GM18505 (cell line): ENCODE data around the gene TMEM50A.
"Not testable (repeated sequence)": the region's sequence is repeated elsewhere in the genome, so short reads cannot be mapped to it uniquely, and the experiment has no call there.

Experiments used
- ATAC-seq: cut with Tn5 transposase; IDR thresholded peaks from one replicate; pipeline ENCODE4 v1.9.1; 2021; ENCODE audit not compliant: unreplicated experiment
- POLR2A ChIP-seq: IDR thresholded peaks from 4 replicates; pipeline ENCODE4 v1.6.1; 2011; ENCODE audit warnings: borderline replicate concordance; ENCODE audit not compliant: insufficient read depth, insufficient read length; ENCODE audit errors: extremely low read depth

Gene TMEM50A

DNA sequence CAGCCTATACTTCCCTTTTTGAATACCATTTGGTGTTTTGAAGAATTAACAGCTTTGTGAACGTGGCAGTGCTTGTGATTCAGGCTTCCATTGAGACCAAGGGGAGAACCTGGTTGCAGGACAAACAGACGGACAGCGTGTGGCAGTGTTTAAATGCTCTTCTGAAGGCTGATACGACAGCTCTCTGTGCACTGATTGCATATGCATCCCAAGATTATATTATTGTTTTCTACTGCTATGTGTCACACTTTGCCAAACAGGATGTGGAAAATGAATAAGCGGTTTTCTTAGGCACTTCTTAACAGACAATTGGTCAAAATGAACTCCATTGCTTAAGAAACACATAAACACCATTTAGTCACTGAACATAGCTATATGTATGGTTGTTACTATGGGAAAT is 8.2 kb upstream of the TMEM50A start:
- ATAC-seq: not testable (repeated sequence)

- ATAC-seq: peak; percentile 10
Measured at GRCh38 chr1:25336922-25337354, 1.2 kb upstream of the TMEM50A start.

DNA sequence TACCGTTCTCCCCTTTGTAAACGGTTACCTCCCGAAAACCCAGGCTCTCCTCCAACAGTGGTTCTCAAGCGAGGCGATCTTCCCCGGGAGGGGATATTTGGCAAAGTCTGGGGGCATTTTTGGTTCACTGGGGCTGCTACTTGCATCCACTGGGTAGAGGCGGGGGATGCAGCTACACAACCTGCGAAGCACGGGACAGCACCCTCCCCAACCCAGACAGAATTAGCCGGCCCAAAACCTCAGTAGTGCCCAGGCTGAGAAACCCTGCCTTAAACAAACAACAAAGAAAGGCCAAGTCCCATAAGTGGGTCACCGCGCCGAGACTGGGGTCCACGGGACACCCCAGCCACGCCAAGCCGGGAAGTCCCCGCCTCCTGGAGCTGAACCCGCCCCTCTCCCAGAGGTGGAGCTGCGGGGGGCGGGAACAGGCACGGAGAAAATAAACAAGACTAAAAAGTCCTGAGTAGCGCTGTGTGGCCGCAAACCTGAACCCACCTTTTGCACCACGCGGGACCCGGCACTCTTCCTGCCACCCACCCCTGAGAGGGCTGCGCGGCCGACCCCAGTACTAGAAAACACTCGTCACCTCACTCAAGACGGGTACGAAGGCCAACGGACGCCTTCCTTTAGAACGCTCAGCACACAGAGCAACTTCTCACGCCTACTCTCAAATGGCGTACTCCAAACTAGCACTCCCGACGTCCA is 499 bp upstream of the TMEM50A start:
- TF ChIP-seq POLR2A: peak; percentile 38
- ATAC-seq: peak; percentile 37

DNA sequence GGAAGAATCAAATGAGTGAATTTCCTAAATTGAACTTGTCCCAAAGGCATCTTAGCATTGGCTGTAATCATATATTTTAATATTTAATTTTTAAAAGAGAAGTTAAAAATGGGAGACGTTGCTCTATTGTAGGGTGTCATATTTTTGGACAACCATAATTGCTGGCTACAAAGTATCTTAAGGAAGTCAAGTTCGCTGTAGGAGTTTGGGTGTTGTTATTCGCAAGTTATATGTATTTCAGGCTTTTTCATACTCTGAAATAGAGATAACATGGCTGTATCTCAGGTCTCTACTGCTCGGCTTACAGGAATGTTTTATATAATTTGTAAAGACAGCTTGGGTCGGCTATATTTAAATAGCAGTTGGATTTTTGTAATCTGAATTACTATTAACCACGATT is 852 bp downstream of the TMEM50A start:
- no peak for ATAC-seq
- no peak for TF ChIP-seq POLR2A

- TF ChIP-seq POLR2A: no peak
Measured at GRCh38 chr1:25341746-25342145, 3.6 kb downstream of the TMEM50A start.

GRCh38 chr1:25342846-25343245 is 4.7 kb downstream of the TMEM50A start:
- no peak for TF ChIP-seq POLR2A
- ATAC-seq: no peak

More at GRCh38 chr1:25341746-25342145, 3.6 kb downstream of the TMEM50A start:
- no peak for ATAC-seq

DNA sequence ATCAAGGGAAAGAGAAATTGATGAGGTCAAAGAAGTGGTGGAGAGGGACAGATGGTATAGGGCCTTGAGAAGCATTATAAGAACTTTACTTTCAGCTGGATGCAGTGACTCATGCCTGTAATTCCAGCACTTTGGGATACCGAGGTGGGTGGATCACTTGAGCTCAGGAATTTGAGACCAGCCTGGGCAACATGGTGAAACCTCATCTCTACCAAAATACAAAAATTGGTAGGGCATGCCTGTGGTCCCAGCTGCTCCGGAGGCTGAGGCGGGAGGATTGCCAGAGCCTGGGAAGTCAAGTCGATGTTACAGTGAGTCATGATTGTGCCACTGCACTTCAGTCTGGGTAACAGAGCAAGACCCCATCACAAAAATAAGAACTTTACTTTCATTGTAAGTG is 5.7 kb downstream of the TMEM50A start:
- ATAC-seq: no peak
- TF ChIP-seq POLR2A: no peak

DNA sequence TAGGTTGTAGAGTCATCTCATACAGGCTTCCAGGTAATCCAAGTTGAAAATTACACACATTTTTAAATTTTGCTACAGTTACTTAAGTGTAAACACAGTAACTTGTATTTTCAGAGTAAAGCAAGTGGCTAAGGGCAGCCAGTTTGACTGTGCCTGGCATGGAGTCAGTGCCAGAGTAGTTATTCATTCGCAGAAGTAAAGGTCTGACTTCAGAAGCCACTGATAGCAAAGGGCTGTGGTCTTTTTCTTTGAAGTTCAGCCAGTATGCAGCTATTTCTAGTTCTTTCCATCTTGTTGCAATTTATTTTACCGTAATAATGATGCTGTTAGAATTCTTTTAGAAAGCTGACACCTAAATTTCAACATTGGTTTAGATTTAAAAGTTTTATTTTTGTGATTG is 9.4 kb downstream of the TMEM50A start:
- TF ChIP-seq POLR2A: no peak

GRCh38 chr1:25349606-25350005 is 11.5 kb downstream of the TMEM50A start:
- ATAC-seq: no peak
- TF ChIP-seq POLR2A: no peak

More for the DNA sequence above, 9.4 kb downstream of the TMEM50A start:
- ATAC-seq: no peak

GRCh38 chr1:25355841-25356395 is 17.8 kb downstream of the TMEM50A start:
- no peak for TF ChIP-seq POLR2A
- ATAC-seq: no peak

DNA sequence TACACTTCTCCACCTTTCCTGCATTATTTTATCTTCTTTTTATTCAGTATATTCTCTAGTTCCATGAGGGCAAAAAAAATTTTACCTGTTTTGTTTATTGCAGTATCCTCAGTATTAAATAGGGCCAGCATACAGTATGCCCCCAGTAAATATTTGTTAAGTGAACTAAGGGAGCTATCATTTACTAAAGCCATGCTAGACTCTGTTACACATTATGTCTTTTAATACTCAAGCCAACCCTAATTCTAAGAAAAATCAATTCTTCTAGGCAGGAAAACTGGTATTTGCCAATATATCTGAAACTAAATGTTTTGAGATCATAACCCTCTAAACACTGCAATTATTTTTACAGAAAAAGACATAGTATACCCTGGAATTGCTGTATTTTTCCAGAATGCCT is 18.3 kb downstream of the TMEM50A start:
- TF ChIP-seq POLR2A: no peak
- no peak for ATAC-seq

- no peak for ATAC-seq
- no peak for TF ChIP-seq POLR2A
Measured at GRCh38 chr1:25356848-25357247, 18.7 kb downstream of the TMEM50A start.

DNA sequence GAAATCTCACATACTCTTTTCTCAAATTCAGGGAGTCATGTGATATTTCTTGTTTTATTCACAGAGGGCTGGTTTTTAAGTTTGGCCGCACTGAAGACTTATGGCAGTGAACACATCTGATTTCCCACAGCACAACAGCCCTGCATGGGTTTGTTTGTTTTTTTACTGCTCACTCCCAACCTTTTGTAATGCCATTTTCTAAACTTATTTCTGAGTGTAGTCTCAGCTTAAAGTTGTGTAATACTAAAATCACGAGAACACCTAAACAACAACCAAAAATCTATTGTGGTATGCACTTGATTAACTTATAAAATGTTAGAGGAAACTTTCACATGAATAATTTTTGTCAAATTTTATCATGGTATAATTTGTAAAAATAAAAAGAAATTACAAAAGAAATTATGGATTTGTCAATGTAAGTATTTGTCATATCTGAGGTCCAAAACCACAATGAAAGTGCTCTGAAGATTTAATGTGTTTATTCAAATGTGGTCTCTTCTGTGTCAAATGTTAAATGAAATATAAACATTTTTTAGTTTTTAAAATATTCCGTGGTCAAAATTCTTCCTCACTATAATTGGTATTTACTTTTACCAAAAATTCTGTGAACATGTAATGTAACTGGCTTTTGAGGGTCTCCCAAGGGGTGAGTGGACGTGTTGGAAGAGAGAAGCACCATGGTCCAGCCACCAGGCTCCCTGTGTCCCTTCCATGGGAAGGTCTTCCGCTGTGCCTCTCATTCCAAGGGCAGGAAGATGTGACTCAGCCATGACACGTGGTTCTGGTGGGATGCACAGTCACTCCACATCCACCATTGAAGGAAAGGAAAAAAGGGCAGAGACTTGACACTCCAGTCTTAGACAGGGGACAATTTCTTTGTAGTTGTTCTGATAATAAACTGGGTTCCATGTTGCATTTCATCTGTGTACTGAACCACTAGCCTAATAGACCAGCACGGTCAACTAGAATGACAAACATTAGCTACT is 22.8 kb downstream of the TMEM50A start:
- no peak for TF ChIP-seq POLR2A
- ATAC-seq: no peak

DNA sequence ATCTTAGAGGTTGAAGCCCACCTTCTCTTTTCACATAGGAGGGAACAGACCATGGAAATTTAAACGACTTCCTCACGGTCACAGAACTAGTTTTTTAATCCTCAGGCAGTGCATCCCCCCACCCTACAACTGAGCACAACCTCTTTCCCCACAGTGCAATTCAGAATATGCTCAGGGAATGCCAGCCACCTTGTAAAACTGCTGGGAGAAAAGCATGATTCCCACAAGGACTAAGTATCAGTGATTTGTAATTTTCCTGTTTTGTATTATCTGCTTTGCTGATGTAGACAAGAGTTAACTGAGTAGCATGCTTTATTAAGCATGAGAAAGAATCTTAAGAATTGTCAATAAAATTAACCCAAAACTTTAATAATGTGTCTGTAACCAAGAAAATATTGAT is 23.8 kb downstream of the TMEM50A start:
- ATAC-seq: no peak
- no peak for TF ChIP-seq POLR2A

GRCh38 chr1:25362634-25363559 is 24.8 kb downstream of the TMEM50A start:
- not testable (repeated sequence) for ATAC-seq
